GM19463 (cell line): ENCODE measurements around the gene C1orf159.
"Not testable (repeated sequence)": the region's sequence is repeated elsewhere in the genome, so short reads cannot be mapped to it uniquely, and the experiment has no call there.

ENCODE experiments used
- ATAC-seq: cut with Tn5 transposase; IDR thresholded peaks from one replicate; pipeline ENCODE4 v1.9.1; 2021; ENCODE audit warnings: mild to moderate bottlenecking, moderate library complexity; ENCODE audit not compliant: unreplicated experiment

The C1orf159 gene

DNA sequence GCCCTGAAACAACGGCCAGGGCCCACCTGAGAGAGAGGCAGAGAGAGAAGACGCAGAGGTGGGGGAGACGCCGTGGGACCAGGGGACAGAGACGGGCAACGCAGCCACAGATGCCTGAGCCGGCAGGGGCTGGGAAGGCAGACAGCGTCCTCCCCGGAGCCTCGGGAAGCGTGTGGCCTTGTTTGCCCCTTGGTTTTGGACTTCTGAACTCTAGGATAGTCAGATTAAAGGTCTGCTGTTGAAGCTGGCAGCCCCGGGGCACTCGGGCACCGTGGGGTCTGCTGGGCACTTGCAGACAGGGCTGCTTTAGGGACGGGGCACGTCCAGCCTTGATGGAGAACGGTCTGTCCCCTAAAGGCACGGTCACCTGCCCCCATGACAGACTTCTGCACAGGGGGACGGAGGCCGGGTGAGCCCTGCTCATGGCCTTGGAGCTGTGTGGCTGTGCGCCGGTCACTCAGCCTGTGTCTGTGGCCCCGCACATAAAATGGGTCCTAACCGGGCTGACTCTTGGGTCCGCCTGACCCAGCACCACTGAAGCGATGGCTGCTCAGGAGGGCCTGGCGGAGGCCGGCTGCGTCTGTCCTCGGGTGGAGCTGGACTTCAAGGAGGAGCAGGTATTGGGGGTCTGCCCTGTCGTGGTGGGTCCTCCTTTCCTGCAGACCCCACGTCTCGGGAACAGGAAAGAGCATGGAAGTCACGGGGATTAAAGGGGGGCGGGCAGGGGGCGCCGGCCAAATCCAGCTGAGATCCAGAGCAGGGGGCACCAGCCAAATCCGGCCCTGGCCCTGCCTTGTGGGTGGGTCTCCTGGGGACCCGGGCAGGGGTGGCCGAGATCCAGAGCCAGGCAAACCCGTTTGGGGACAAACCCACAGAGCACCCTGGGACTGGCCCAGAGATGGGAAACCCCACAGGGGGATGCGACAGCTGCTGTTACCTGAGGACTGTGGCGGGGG is 32.2 kb downstream of the C1orf159 start:
- no peak for ATAC-seq

DNA sequence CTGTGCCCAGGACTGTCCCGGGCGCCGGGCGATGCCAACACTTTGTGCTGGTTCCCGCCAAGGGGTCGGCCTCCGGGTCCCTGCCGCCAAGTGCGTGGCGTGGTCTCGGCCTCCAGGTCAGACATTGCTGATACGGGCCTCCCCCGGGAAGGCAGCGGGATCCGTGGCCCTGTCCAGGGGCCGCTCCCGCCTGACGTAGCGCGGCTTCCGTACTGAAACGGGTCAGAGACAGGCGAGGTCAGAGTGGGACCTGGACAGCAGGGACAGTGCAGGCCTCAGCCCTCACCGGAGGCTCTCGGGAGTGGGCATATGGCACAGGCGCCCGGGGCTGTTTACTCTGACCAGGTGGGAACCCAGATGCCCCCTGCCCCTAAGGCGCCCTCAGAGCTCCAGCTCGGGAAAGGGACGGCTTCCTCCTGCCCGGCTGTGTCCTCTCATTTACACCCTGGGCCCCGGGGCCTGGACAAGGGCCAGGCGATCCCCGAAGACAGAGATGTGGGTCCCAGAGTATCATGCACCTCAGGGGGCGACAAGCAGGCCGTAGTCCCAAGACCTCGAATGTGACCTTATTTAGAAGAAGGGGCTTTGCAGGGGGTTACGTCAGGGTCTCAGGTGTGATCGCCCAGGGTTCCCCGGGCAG is 33.0 kb downstream of the C1orf159 start:
- ATAC-seq = no peak

DNA sequence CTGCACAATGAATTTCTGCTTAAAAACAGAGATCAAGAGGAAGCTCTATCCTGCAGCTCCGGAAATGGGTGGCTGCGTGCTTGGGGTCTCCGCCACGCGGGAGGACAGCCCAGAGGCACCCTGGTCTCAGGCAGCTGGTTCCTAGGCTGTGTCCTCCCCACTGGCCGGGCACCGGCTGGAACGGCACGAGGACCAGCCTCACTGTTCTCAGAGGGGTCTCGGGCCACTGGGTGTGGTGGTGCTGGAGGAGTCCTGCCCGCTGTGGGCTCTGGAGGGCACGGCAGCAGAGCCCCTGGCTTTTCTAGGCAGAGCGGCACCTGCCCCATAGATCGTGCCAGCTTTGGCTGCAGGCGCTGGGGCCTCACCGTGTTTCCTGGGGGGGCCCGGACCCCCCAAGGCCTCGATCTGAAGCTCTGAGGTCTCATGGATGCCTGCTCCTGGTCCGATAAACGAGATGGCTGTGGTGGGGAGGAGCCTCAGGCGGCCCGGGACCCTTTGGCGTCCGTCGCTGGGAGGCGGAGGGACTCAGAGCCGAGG is 33.6 kb downstream of the C1orf159 start:
- no peak for ATAC-seq

DNA sequence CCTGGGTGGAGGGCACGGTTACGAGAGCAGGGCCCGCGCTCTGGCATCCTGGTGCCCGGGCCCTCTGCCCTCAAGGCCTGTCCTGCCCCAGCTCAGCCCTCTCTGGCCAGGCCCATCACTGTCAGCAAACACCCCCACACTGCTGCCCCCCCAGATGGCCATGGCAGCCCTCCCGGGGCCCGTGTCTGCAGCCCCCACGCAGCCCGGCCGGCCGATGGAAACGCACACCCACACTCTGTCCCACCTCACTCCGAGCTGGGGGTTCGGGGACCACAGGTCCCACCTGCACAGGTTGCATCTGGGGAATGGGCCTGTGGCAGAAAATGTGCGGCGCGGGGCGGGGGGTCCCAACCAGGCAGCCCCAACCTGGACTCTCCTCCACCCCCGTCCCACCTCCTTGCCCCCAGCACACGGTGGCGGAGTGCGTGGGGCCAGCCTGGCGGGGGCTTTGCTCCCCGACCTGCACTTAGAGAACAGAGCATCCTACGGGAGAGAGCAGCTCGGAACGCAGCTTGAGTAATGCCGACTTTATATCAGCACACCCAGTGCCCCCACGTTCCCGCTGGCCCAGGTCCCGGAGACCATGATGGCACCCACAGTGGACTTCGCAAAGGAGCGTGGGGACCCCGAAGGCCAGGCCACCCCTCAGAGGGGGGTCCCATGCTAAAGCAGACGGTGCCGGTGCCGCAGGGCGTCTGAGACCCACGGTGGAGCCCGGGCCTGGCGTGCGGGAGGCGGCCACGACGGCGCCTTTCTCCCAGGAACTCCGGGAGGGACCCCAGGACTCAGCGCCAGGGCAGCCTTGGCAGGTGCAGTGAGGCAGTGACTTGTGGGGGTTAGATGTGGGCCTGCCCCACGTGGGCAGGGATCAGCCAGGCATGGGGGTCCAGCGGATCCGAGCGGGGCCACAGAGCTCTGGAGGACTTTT is 34.3 kb downstream of the C1orf159 start:
- ATAC-seq = no peak

DNA sequence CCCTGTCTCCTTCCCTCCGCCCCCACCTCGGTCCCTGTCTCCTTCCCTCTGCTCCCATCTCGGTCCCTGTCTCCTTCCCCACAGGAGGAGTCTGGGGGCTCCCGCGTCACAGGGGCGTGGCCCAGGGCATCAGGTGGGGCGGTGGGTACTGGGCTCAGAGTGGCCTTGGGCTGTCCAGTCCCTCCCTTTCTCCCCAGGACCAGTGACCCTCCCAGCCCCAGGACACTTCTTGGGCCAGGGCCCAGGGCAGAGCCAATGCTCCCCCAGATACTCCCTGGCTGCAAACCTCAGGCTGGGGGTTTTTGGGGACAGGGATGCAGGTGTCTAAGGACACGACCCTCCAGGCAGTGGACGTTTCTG is 35.0 kb downstream of the C1orf159 start:
- no peak for ATAC-seq

DNA sequence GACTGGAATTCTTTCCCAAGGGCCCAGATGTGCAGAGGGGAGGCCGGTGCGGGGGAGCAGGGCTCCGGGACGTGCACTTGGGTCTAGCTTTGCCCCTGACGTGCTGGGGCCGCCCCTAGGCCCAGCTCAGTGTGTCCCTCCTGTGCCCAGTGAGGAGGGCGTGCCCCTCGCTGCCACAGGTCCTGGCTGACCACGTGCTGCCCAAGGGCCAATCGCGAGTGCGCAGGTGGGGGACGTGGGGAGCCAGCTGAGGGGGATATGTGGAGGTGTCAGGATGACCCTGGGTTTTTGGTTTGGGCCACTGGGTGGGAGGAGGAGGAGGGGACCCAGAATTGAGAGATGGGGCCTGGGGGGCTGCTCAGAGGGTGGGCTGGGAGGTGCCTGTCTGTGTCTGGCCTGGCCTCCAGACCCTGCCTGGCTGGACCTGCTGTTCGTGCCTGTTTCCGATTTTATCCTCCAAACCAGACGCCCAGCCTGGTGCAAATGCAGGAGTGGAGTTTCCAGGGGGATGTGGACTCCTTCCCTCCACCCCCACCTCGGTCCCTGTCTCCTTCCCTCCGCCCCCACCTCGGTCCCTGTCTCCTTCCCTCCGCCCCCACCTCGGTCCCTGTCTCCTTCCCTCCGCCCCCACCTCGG is 35.6 kb downstream of the C1orf159 start:
- no peak for ATAC-seq

DNA sequence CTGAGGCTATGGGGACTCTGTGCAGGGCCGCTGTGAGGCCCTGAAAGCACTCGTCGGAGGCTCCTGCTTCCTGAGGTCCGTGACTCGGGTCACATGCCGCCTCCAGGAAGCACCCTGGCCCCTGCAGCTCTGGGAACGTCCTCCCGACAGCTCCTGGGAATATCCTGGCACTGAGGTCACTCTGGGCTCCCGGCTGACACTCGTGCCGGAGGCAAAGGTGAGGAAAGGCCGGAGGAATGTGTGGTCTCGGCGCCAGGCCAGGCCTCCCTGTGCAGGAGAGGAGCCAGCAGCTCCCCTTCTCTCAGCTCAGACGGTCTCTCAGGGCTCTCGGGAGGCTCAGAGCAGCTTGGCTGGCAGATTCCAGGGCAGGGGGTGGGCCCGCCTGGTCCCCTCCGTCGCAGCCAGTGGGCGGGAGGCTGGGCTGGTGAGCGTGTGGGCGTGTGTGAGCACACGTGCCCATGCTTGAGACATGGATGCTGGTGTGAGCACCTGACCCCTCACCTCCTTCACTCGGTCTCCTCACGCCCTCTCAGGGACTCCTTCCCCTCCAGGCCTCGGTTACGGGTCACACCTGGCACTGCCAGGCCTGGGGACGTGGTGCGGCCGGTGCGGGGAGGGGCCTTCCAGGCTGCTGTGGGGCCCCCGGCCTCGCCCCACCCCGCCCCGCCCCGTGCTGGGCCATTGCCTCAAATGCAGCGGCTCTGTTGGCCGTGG is 36.3 kb downstream of the C1orf159 start:
- no peak for ATAC-seq

DNA sequence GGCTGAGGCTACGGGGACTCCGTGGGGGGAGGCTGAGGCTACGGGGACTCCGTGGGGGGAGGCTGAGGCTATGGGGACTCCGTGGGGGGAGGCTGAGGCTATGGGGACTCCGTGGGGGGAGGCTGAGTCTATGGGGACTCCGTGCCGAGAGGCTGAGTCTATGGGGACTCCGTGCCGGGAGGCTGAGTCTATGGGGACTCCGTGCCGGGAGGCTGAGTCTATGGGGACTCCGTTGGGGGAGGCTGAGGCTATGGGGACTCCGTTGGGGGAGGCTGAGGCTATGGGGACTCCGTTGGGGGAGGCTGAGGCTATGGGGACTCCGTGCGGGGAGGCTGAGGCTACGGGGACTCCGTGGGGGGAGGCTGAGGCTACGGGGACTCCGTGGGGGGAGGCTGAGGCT is 38.5 kb downstream of the C1orf159 start:
- not testable (repeated sequence) for ATAC-seq

DNA sequence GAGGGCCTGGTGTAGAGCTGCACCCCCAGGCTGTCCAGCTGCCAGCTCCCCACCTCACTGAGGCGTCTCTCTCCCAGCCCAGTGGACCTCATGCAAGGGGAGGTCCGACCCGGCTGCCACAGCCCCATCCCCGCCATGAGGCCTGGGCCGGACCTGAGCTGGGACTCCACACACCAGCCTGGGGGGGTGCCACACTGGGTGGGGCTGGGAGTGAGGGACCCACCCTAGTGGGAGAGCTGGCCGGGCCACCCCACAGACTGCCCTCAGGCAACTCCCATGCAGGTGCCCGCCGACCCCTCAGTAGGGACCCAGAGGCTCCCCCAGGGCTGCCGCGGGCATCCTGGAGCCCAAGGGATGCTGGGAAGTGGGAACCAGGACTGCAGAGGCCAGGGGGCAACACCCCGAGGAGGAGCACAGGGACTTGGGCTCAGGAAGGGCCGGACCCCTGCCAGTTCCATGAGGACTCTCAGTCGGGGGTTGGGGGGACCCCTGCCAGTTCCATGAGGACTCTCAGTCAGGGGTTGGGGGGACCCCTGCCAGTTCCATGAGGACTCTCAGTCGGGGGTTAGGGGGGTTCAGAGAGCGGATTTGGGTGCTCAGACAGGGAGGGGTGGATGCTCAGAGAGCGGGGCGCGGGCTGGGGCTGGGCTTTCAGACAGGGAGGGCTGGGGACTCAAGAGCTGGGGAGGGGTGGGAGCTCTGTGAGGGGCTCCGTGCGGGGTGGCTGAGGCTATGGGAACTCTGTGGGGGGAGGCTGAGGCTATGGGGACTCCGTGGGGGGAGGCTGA is 40.5 kb downstream of the C1orf159 start:
- no peak for ATAC-seq

DNA sequence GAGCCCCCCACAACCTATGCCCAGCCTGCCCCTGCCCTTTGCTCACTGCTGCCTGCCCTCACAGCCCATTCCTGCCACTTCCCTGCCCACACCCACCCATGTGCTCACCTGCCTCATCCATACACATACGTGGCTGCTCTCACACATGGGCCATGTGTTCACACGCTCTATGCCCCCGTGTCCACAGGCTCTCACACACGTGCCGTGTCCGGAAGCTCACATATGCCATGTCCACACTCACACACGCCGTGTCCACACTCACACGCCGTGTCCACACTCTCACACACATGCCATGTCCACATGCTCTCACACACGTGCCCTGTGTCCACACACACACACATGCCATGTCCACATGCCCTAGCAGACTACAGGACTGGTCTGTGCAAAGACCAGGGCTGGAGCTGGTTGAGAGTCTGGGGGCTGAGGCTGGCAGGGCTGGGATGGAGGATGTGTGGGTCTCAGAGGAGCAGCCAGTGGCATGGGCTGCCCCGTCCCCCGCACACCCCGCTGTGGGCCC is 41.2 kb downstream of the C1orf159 start:
- ATAC-seq = no peak

DNA sequence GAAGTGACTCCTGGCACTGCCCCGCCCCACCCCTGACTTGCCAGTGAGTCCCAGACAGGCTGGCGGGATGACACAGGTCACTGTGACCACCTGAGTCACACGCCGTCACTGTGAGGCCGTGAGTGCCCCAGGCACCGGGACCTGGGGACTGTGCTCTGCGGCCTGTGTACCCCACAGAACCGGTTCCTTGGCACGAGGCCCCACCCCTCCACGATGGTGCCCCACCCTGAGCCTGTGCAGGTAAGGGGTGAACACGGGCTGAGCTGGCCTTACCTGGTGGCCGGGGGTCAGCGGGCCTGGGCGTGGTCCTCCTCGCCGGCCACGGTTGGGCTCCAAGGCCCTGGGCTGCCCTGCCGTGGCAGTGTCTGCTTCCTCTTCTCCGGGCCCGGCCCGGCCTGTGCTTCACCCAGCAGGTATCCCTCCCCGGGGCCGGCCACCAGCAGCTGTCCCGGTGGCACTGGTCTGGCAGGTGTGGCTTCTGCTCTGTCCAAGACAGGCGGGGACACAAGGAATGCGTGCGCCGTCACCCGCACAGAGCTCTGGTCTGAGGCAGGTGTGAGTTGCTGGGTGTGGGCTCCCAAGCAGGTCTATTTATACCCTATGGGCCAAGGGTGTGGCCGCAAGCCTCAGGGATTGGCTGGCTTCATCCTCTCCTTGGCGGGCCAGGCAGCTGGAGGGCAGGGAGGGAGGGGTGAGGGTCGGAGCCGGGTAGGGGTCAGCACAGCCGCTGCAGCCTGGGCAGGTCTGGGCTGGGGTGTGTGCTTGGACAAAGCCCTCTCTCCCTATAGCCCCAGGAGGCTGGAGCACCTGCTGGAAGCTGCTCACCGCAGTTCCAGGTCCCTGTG is 41.9 kb downstream of the C1orf159 start, which contains the start of gene RNF223:
Gene RNF223, minus strand, starts transcription at position 564 of the 845 bp plus-strand sequence. CDS start 1,740 bp downstream, outside the sequence.
- ATAC-seq = no peak

DNA sequence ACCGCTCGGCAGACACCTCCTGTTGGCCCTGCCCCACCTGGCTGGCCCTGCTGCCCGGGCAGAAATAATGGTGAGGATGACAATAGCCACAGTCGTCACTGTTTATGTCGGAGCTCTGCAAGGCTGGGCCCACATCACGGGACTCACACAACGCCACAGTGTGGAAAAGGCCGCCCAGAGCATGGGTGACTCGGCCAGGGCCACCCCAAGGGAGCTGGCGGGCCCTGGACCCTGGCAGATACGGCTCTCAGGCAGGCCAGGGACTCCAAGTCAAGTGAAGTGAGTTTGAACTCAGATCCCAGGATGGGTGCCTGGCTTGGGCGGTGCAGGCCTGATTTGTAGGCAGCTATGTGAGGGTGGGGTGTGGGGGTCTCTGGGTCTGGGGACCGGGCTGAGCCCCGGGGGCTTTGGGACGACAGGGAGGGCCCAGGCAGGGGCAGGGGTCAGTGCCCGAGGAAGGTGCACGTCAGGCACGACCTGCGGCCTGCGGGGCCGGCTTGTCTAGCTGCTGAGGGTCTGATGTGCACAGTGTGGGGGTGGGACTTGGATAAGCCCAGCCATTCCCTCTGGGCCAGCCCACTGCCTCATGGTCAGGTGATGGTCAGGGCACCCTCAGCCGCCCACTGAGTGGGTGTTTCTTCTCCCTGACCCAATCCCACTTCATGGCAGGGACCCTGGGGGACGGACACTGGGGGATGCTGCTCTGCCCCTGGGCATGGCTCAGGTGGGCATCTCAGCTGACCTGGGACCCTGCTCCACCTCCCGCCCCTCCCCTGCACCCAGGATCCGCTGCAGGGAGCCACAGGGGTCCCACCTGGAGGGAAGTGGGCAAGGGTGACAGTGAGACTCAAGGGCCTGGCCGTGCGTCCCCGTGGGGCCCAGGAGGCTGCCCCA is 42.8 kb downstream of the C1orf159 start:
- ATAC-seq = no peak

DNA sequence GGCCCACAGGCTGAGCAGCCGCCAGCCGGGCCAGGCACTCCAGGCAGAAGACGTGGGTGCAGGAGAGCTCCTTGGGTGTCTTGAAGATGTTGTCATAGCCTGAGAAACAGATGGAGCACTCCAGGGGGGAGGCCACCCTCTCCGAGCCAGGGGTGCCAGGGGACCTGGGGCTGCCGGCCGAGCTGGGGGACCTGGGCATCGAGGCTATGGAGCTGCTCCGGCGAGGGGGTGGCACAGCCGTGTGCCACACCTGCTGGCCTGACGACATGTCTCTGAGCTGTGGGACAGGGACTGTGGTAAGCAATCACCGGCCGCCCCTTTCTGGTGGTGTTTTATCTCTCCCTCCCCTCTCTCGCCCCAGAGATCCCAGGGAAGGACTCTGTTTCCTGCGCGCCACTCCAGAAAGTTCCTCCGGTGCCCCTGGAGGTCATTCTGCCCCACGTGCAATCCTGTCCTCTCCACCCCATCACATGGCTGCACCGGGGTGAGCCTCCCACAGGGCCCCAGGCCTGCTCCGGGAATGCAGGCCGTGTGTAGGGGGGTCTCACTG is 43.5 kb downstream of the C1orf159 start:
- no peak for ATAC-seq

DNA sequence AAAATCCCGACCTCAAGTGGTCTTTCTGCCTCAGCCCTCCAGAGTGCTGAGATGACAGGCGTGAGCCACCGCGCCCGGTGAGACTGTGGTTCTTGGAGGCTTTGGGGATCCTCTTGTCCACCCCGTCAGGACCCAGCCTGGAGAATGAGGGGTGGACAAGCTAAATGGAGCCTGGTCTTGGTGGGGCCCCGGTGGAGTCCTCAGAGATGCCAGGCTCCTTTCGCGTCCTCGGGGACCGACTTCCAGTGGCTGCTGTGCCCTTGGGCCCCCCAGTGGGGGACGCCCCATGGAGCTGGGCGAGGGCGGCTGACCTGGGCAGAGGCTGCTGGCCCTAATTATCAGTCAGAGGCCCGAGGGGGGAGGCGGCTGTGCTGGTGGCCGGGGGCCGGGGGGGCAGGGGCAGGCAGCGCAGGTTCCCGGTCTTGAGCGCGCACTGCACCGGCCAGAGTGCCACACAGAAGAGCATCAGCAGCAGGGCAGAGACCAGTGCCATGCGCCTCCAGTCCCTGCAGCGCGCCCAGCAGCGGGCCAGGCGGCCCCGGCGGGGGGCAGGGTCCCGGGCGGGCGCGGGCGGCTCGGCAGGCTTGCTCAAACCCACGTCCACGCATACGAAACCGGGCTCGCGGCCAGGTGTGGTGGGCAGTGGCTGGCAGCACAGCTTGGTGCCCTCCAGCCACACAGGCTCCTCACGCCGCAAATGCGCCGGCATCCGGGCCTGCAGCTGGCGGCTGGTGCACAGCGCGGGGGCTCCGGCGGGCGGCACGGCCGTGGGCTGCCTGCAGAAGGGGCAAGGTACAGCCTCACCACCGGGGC is 44.2 kb downstream of the C1orf159 start:
- no peak for ATAC-seq
